Mucosa of stomach (tissue), 1 donor: ENCODE data around the gene ARPC1B.
"Not testable (repeated sequence)": the region's sequence is repeated elsewhere in the genome, so short reads cannot be mapped to it uniquely, and the experiment has no call there.

Experiments
- H3K27me3 ChIP-seq: one replicate; pipeline ENCODE4 v1.7.0; 2013; ENCODE audit warnings: mild to moderate bottlenecking, low read length; ENCODE audit not compliant: control insufficient read depth, insufficient read depth
- H3K36me3 ChIP-seq: one replicate; pipeline ENCODE4 v1.7.0; 2013; ENCODE audit warnings: low read length; ENCODE audit not compliant: control insufficient read depth, insufficient read depth
- H3K4me1 ChIP-seq: one replicate; pipeline ENCODE4 v1.7.0; 2013; ENCODE audit warnings: mild to moderate bottlenecking, low read length; ENCODE audit not compliant: control insufficient read depth, insufficient read depth
- H3K4me3 ChIP-seq: one replicate; pipeline ENCODE4 v1.7.0; 2013; ENCODE audit warnings: low read length
- H3K9ac ChIP-seq: one replicate; pipeline ENCODE4 v1.7.0; 2013; ENCODE audit warnings: mild to moderate bottlenecking, low read length, moderate library complexity
- H3K9me3 ChIP-seq: one replicate; pipeline ENCODE4 v1.7.0; 2013; ENCODE audit warnings: mild to moderate bottlenecking, low read length, moderate library complexity; ENCODE audit not compliant: control insufficient read depth
- donor health status: Pancreatic carcinoma.

ARPC1B gene

GRCh38 chr7:99384523-99384922 is 10.0 kb downstream of the ARPC1B start:
- Histone ChIP-seq H3K4me3 (no peak overlapping the region), H3K9me3 (no peaks in the 10 kb centered on the region), H3K9ac (no peak overlapping the region), H3K4me1 (peaks cover 14% of the 10 kb centered on the region), H3K27me3 (no peaks in the 10 kb centered on the region), H3K36me3 (no peaks in the 10 kb centered on the region)

GRCh38 chr7:99385564-99385963 is 11.0 kb downstream of the ARPC1B start:
- H3K4me1 ChIP-seq, result peaks cover 9% of the 10 kb centered on the region
- H3K27me3 ChIP-seq, result no peaks in the 10 kb centered on the region
- no peaks in the 10 kb centered on the region for H3K36me3 ChIP-seq

GRCh38 chr7:99386584-99387238 is 12.2 kb downstream of the ARPC1B start:
- Histone ChIP-seq H3K9ac (no peak overlapping the region), H3K27me3 (no peaks in the 10 kb centered on the region), H3K4me1 (no peaks in the 10 kb centered on the region), H3K9me3 (no peaks in the 10 kb centered on the region), H3K36me3 (no peaks in the 10 kb centered on the region), H3K4me3 (no peak overlapping the region)

More at GRCh38 chr7:99385564-99385963, 11.0 kb downstream of the ARPC1B start:
- H3K4me3 ChIP-seq, result no peak overlapping the region
- no peak overlapping the region for H3K9ac ChIP-seq
- H3K9me3 ChIP-seq, result no peaks in the 10 kb centered on the region

- not testable (repeated sequence) for H3K36me3 ChIP-seq
Observed at GRCh38 chr7:99387239-99387635, 12.7 kb downstream of the ARPC1B start.

GRCh38 chr7:99387912-99388311 is 13.4 kb downstream of the ARPC1B start:
- Histone ChIP-seq H3K9ac (no peak overlapping the region), H3K9me3 (no peaks in the 10 kb centered on the region), H3K4me3 (no peak overlapping the region), H3K4me1 (peaks cover 10% of the 10 kb centered on the region), H3K27me3 (no peaks in the 10 kb centered on the region), H3K36me3 (no peaks in the 10 kb centered on the region)

More at GRCh38 chr7:99387239-99387635, 12.7 kb downstream of the ARPC1B start:
- H3K9ac ChIP-seq, H3K9me3 ChIP-seq, H3K4me1 ChIP-seq, H3K4me3 ChIP-seq, H3K27me3 ChIP-seq: not testable (repeated sequence)

- Histone ChIP-seq H3K4me1 (peaks cover 21% of the 10 kb centered on the region), H3K27me3 (no peaks in the 10 kb centered on the region), H3K36me3 (no peaks in the 10 kb centered on the region)
Observed at GRCh38 chr7:99389772-99390171, 15.2 kb downstream of the ARPC1B start.

GRCh38 chr7:99390941-99391602 is 16.5 kb downstream of the ARPC1B start:
- Histone ChIP-seq H3K27me3 (no peaks in the 10 kb centered on the region), H3K36me3 (no peaks in the 10 kb centered on the region), H3K4me3 (no peak overlapping the region), H3K4me1 (peaks cover 21% of the 10 kb centered on the region), H3K9me3 (no peaks in the 10 kb centered on the region), H3K9ac (no peak overlapping the region)

More at GRCh38 chr7:99389772-99390171, 15.2 kb downstream of the ARPC1B start:
- Histone ChIP-seq H3K9ac (no peak overlapping the region), H3K4me3 (no peak overlapping the region), H3K9me3 (no peaks in the 10 kb centered on the region)

- no peak overlapping the region for H3K4me3 ChIP-seq
- no peak overlapping the region for H3K9ac ChIP-seq
- H3K4me1 ChIP-seq, result peaks cover 21% of the 10 kb centered on the region
- H3K9me3 ChIP-seq, result no peaks in the 10 kb centered on the region
- no peaks in the 10 kb centered on the region for H3K27me3 ChIP-seq
- H3K36me3 ChIP-seq, result peaks cover under 1% of the 10 kb centered on the region
Observed at GRCh38 chr7:99392046-99392445, 17.5 kb downstream of the ARPC1B start.

- peaks cover 8% of the 10 kb centered on the region for H3K36me3 ChIP-seq
- H3K9ac ChIP-seq, result peak overlapping the region; percentile 47
- H3K9me3 ChIP-seq, result no peaks in the 10 kb centered on the region
- H3K27me3 ChIP-seq, result no peaks in the 10 kb centered on the region
- peaks cover 21% of the 10 kb centered on the region for H3K4me1 ChIP-seq
- peak overlapping the region; percentile 22 for H3K4me3 ChIP-seq
Observed at GRCh38 chr7:99392659-99393354, 18.3 kb downstream of the ARPC1B start.

GRCh38 chr7:99393355-99394187 is 19.0 kb downstream of the ARPC1B start:
- peaks cover 9% of the 10 kb centered on the region for H3K36me3 ChIP-seq
- peaks cover 21% of the 10 kb centered on the region for H3K4me1 ChIP-seq
- peak overlapping the region; percentile 47 for H3K9ac ChIP-seq

GRCh38 chr7:99394188-99394502 is 19.6 kb downstream of the ARPC1B start:
- Histone ChIP-seq H3K27me3 (no peaks in the 10 kb centered on the region), H3K4me3 (no peak overlapping the region), H3K4me1 (peaks cover 21% of the 10 kb centered on the region), H3K36me3 (peaks cover 9% of the 10 kb centered on the region), H3K9ac (no peak overlapping the region), H3K9me3 (no peaks in the 10 kb centered on the region)

More at GRCh38 chr7:99393355-99394187, 19.0 kb downstream of the ARPC1B start:
- peak overlapping the region; percentile 22 for H3K4me3 ChIP-seq
- no peaks in the 10 kb centered on the region for H3K9me3 ChIP-seq
- H3K27me3 ChIP-seq, result no peaks in the 10 kb centered on the region
